ENCODE measurements around the gene ANXA4.
"Not testable (repeated sequence)": the region's sequence is repeated elsewhere in the genome, so short reads cannot be mapped to it uniquely, and the experiment has no call there.

The ANXA4 gene

GRCh38 chr2:69755862-69756467 is 14.0 kb downstream of the ANXA4 start:
- no peak for DNase-seq

- no peak for DNase-seq
Observed at GRCh38 chr2:69762025-69762424, 20.1 kb downstream of the ANXA4 start.

- no peak for DNase-seq
Observed at GRCh38 chr2:69762513-69763494, 20.9 kb downstream of the ANXA4 start.

- DNase-seq: not testable (repeated sequence)
Observed at GRCh38 chr2:69763831-69764230, 21.9 kb downstream of the ANXA4 start.

- DNase-seq: no peak
Observed at GRCh38 chr2:69764286-69765095, 22.6 kb downstream of the ANXA4 start.

GRCh38 chr2:69765096-69765380 is 23.1 kb downstream of the ANXA4 start:
- no peak for DNase-seq

DNA sequence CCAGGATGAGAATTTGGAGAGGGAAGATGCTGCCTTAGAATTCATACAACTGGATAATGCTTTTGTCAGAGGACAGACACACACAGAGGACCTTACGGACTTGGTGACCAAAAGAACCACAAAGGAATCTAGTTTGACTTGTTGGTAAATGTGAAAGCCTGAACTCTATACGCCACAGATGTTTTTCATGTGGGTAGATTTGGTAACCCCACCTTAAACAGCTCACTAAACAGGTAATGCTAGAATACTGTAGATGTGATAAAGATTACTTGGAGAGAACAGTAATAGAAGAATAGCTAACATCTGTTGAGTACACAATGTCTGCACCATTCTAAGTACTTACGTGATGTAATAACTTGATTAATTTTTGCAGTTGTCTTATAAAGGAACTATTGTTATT is 24.1 kb downstream of the ANXA4 start:
- DNase-seq: no peak

GRCh38 chr2:69767034-69767433 is 25.1 kb downstream of the ANXA4 start:
- DNase-seq: no peak

GRCh38 chr2:69768235-69768634 is 26.3 kb downstream of the ANXA4 start:
- DNase-seq: no peak

DNA sequence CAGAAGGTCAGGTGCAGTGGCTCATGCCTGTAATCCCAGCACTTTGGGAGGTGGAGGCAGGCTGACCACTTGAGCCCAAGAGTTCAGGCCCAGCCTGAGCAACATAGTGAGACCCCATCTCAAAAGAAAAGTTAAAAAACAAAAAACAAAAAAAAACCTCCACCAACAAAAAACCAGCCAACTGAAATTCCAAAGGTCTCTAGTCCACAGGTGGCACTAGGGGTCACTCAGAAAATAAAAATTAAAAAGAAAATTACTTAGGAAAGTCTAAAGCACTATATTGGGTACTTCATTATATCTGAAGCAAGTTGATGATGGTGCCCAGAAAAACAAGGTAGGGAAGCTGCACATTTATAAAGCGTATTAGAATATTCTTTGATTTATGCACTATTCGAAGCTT is 26.9 kb downstream of the ANXA4 start:
- no peak for DNase-seq

DNA sequence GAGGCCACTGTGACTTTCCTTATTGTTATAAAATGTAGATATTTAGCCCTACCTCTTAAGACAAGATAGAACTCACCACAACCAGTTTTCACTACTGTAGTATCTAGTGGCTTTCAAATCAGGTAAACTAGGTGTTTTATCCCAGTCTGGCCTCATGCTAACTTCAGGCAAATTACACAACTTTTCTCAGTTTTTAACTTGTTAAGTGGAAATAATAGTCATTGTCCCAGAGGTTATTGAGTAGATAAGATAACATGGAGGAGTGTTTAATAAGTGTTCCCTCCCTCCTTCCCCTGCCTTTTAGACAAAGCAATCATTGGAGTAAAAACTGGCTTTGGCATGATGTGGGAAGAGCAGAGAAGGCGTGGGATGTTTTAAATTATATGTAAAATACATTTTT is 27.3 kb downstream of the ANXA4 start:
- DNase-seq: no peak

DNA sequence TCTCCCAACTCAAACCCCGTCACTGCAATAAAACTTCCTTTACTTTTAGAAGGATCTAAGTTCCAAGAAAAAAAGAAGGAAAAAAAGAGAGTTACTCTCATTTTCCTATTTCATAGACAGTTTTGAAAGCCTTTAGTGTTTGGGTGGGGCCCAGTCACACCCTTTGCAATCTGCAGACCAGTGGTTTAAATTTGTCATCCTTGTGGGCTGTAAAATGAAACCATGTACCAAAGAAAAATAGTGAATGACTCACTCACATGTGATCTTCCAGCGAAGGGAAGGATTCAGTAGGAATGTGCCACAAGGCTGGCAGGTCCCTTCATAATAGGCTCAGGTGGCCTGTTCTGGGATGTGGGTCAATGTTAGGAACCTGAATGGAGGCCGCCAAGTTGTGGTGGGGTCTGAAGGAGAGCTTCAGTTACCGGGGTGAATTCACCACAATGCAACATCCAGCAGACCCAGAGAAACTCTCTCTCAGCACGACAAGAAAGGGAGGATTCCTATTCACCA is 28.3 kb downstream of the ANXA4 start:
- no peak for DNase-seq

DNA sequence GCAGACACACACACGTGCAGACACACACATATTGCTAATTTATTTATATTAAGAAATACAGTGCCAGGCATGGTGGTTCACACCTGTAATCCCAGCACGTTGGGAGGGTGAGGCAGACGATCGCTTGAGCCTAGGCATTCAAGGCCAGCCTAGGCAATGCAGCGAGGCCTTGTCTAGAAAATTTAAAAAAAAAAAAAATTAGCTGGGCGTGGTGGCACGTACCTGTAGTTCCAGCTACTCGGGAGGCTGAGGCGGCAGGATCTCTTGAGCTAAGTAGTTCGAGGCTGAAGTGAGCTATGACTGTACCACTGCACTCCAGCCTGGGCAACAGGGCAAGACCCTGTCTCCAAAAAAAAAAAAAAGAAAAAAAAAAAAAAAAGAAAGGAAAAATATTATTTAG is 28.8 kb downstream of the ANXA4 start:
- DNase-seq: no peak

DNA sequence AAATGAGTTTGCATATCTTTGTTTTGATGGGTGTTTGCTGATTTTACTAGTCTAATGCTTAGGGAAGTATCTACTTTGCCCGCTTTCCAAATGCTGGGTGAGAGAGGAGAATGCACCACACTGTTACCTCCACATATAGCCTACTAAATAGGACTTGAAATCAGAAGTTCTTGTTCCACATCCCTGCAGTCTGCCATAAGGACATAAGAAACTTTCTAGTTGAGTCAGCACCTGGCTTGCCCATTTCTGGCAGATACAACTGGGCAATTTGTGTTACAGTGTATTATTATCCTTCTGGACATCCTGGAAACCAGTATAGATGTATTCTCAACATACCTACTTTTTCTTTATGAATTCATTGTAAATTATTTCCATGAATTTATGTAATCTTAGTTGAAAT is 29.5 kb downstream of the ANXA4 start:
- DNase-seq: no peak

DNA sequence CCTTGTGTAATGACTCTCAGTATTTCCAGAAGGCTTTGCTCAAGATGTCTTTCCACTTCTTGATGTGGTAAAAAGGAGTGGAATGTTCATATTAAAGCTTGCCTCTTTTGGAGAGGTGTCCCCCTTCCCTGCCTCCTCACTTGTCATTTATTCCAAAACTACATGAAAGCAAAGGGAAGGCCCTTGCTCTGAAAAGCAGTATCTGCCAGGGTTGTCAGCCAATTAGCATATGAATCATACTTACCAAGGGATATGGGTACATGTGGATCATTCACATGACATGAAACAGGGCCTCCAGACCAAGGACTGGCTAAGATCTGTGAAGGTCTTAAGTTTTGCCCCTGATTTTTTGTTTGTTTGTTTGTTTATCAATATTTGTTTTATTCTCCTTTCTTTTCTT is 31.3 kb downstream of the ANXA4 start:
- DNase-seq: no peak

DNA sequence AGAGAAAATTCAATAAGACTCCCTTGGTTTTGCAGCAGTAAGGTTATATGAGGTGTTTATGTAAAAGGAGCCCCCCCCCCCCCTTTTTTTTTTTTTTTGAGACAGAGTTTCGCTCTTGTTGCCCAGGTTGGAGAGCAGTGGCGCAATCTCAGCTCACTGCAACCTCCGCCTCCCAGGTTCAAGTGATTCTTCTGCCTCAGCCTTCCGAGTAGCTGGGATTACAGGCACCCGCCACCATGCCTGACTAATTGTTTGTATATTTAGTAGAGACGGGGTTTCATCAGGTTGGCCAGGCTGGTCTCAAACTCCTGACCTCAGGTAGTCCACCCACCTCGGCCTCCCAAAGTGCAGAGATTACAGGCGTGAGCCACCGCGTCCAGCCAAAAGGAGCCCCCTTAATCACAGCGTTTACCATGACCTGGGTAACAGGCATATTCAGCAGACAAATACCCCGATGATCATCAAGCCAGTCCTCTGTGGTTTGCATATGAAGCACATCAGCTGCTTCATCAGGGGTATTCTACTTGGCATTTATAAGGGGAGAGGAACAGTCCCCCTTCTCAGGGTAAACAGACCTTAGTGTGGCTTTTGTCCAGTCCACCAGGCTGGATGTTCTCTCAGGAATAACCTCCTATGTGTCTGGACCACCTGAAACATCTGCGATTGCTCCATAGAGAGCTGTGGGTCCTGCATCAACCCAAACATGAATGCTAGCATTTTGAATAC is 32.5 kb downstream of the ANXA4 start:
- not testable (repeated sequence) for DNase-seq

GRCh38 chr2:69774984-69775982 is 33.3 kb downstream of the ANXA4 start:
- DNase-seq: no peak

GRCh38 chr2:69776886-69777785 is 35.2 kb downstream of the ANXA4 start:
- no peak for DNase-seq

- DNase-seq: no peak
Observed at GRCh38 chr2:69777786-69778105, 35.8 kb downstream of the ANXA4 start.

GRCh38 chr2:69779258-69780001 is 37.5 kb downstream of the ANXA4 start:
- no peak for DNase-seq

Data from activated T-cell treated with anti-CD3 and anti-CD28 coated beads, Interleukin-2, amount 50 U/mL, for 1 hour (primary cell).